HCT116 (cell line): ENCODE data around the gene SLMAP. TPM values are rescaled to one million over a fixed set of nuclear protein-coding genes. Genes with fewer than 3 reads are reported as not detected.

ENCODE experiments used
- ATAC-seq: fragments of 200-7000 bp; cut with Tn5 transposase; 2 replicates; pipeline ENCODE4 v1.9.1; 2020; ENCODE audit warnings: mild to moderate bottlenecking, moderate library complexity
- BruUV-seq: library from RNA; stranded (reverse); fragments of 400-500 nt; replicated peaks from 2 replicates; lab custom pipeline; 2021; lab: Mats Ljungman, UMichigan
- CTCF ChIA-PET: fragments of 300-600 bp; sonication (Branson Sonifier 250); formaldehyde crosslinking; loops from one replicate; lab custom pipeline; 2021; ENCODE audit warnings: antibody characterized with exemption; lab: Charles Lee
- POLR2A ChIA-PET: fragments of 300-600, 350-600 bp; sonication (Branson Sonifier 250); formaldehyde crosslinking; loops from one replicate; lab custom pipeline; 2021; ENCODE audit warnings: antibody characterized with exemption; lab: Charles Lee
- RAD21 ChIA-PET, 2 experiments: fragments of 300-600 bp; sonication (Branson Sonifier 250); formaldehyde crosslinking; loops; one replicate each; lab custom pipeline; 2023; ENCODE audit warnings: low total read pairs in 2 of 2; ENCODE audit not compliant: uncharacterized antibody in 2 of 2, unreplicated experiment in 2 of 2, low non-redundant PET in 1 of 2; lab: Charles Lee
- DNase-seq: peaks from one replicate; pipeline ENCODE4 v3.0.0-alpha.2; 2010; ENCODE audit warnings: low read depth, low spot score
- H2AFZ ChIP-seq: fragments of 200-600 bp; shearing (Covaris generic), sonication (generic); 2 replicates; pipeline ENCODE4 v1.6.1; 2017; ENCODE audit warnings: low read depth, mixed run types, mixed read lengths, antibody characterized with exemption, low read length; ENCODE audit not compliant: poor library complexity, severe bottlenecking
- H3K27ac ChIP-seq: 2 replicates; pipeline ENCODE4 v1.5.1; 2012; ENCODE audit warnings: low read depth, low read length
- H3K27me3 ChIP-seq: fragments of 200-600 bp; sonication (generic); 2 replicates; pipeline ENCODE4 v1.6.1; 2016; ENCODE audit warnings: mixed run types, low read length, mixed read lengths; ENCODE audit not compliant: insufficient read depth
- H3K36me3 ChIP-seq, 2 experiments: fragments of 200-500 bp in 1 of 2; fragments of 200-600 bp in 1 of 2; sonication (Bioruptor generic) in 1 of 2; sonication (generic) in 1 of 2; 2 replicates each; pipeline versions ENCODE4 v1.5.1 to v1.6.1; 2014 to 2016; ENCODE audit warnings: low read length in 2 of 2, inconsistent platforms in 1 of 2, mixed read lengths in 1 of 2, mixed run types in 1 of 2; ENCODE audit not compliant: insufficient read depth in 2 of 2, control insufficient read depth in 1 of 2
- H3K4me1 ChIP-seq, 2 experiments: fragments of 200-600 bp in 1 of 2; sonication (generic) in 1 of 2; 2 replicates each; pipeline versions ENCODE4 v1.5.1 to v1.6.1; 2012 to 2017; ENCODE audit warnings: low read length in 2 of 2, inconsistent platforms in 1 of 2, mild to moderate bottlenecking in 1 of 2, mixed read lengths in 1 of 2, mixed run types in 1 of 2, moderate library complexity in 1 of 2; ENCODE audit not compliant: insufficient read depth in 2 of 2, control insufficient read depth in 1 of 2
- H3K4me2 ChIP-seq: fragments of 200-600 bp; sonication (generic); 2 replicates; pipeline ENCODE4 v1.6.1; 2017; ENCODE audit warnings: mixed run types, low read length, mixed read lengths
- H3K4me3 ChIP-seq, 2 experiments: fragments of 200-600 bp in 1 of 2; sonication (generic) in 1 of 2; replicated peaks in 1 of 2; 2 replicates each; pipeline ENCODE4 v1.5.1; 2011 to 2016; ENCODE audit warnings: low read length in 2 of 2, control low read depth in 1 of 2, low read depth in 1 of 2, mild to moderate bottlenecking in 1 of 2, mixed read lengths in 1 of 2, mixed run types in 1 of 2
- H3K79me2 ChIP-seq: fragments of 200-600 bp; sonication (generic); 2 replicates; pipeline ENCODE4 v1.6.1; 2017; ENCODE audit warnings: mild to moderate bottlenecking, mixed run types, low read length, moderate library complexity, mixed read lengths; ENCODE audit not compliant: insufficient read depth
- H3K9ac ChIP-seq: fragments of 200-600 bp; sonication (generic); 2 replicates; pipeline ENCODE4 v1.6.1; 2016; ENCODE audit warnings: low read length, mixed read lengths
- H3K9me2 ChIP-seq: fragments of 200-600 bp; sonication (generic), shearing (Covaris generic); 2 replicates; pipeline ENCODE4 v1.6.1; 2017; ENCODE audit warnings: mixed run types, mild to moderate bottlenecking, moderate library complexity; ENCODE audit not compliant: insufficient read depth
- H3K9me3 ChIP-seq, 2 experiments: fragments of 200-500 bp in 1 of 2; fragments of 200-600 bp in 1 of 2; sonication (Bioruptor generic) in 1 of 2; sonication (generic) in 1 of 2; 2 replicates each; pipeline ENCODE4 v1.6.1; 2014 to 2017; ENCODE audit warnings: low read length in 2 of 2, mixed read lengths in 2 of 2, inconsistent platforms in 1 of 2, low read depth in 1 of 2, mild to moderate bottlenecking in 1 of 2, mixed run types in 1 of 2, moderate library complexity in 1 of 2; ENCODE audit not compliant: control insufficient read depth in 1 of 2, insufficient read depth in 1 of 2
- H4K20me1 ChIP-seq: fragments of 200-600 bp; sonication (generic), shearing (Covaris generic); 2 replicates; pipeline ENCODE4 v1.6.1; 2017; ENCODE audit warnings: mixed run types, mild to moderate bottlenecking, moderate library complexity; ENCODE audit not compliant: insufficient read depth
- CBX3 ChIP-seq: IDR thresholded peaks from 2 replicates; pipeline ENCODE4 v1.6.1; 2012; ENCODE audit warnings: low read depth
- EGR1 ChIP-seq: IDR thresholded peaks from 2 replicates; pipeline ENCODE4 v1.6.1; 2012; ENCODE audit warnings: low read depth
- FOSL1 ChIP-seq: IDR thresholded peaks from 2 replicates; pipeline ENCODE4 v1.6.1; 2012; ENCODE audit warnings: low read depth
- POLR2A ChIP-seq: IDR thresholded peaks from 2 replicates; pipeline ENCODE4 v1.7.0; 2011; ENCODE audit warnings: borderline replicate concordance; ENCODE audit not compliant: insufficient read depth, insufficient read length; ENCODE audit errors: extremely low read depth
- POLR2AphosphoS5 ChIP-seq: IDR thresholded peaks from 2 replicates; pipeline ENCODE4 v1.6.1; 2011; ENCODE audit warnings: mild to moderate bottlenecking, low read depth, low read length, moderate library complexity
- RAD21 ChIP-seq: IDR thresholded peaks from 2 replicates; pipeline ENCODE4 v1.6.1; 2012; ENCODE audit warnings: low read depth, mild to moderate bottlenecking
- SIN3A ChIP-seq: IDR thresholded peaks from 2 replicates; pipeline ENCODE4 v1.6.1; 2012; ENCODE audit warnings: low read depth
- SP1 ChIP-seq: IDR thresholded peaks from 2 replicates; pipeline ENCODE4 v1.6.1; 2012; ENCODE audit warnings: low read depth
- SRF ChIP-seq: IDR thresholded peaks from 2 replicates; pipeline ENCODE4 v1.6.1; 2012; ENCODE audit warnings: low read depth
- YY1 ChIP-seq: IDR thresholded peaks from 2 replicates; pipeline ENCODE4 v1.6.1; 2011; ENCODE audit warnings: low read length, low read depth, moderate library complexity, mild to moderate bottlenecking; ENCODE audit not compliant: insufficient replicate concordance; ENCODE audit errors: extremely low read depth
- intact Hi-C: fragments of 100-400 bp; cut with micrococcal nuclease; formaldehyde crosslinking; loops from 2 replicates; pipeline ENCODE4 v1.10.0; 2022
- total RNA-seq: library from RNA; stranded (reverse); gene quantifications from one replicate; pipeline ENCODE4 v1.2.1, GENCODE V29; 2021; ENCODE audit not compliant: unreplicated experiment
- TF ChIP-seq, protein P1 (sequence below): IDR thresholded peaks from 2 replicates; pipeline ENCODE4 v1.6.1; 2012
- TF ChIP-seq, protein P2 (sequence below), 3 experiments: fragments of 200-600 bp in 1 of 3; sonication (generic) in 1 of 3; IDR thresholded peaks in 2 of 3; conservative IDR thresholded peaks in 1 of 3; 2 replicates each; pipeline ENCODE4 v1.5.1; 2012 to 2017; ENCODE audit warnings: low read depth in 2 of 3, low read length in 2 of 3, antibody characterized with exemption in 1 of 3, borderline replicate concordance in 1 of 3, control low read depth in 1 of 3, mild to moderate bottlenecking in 1 of 3, mixed read lengths in 1 of 3, mixed run types in 1 of 3, moderate library complexity in 1 of 3; ENCODE audit not compliant: insufficient read depth in 1 of 3

The SLMAP gene
- total RNA-seq, 1 experiment from 2014 or later = 81.0 TPM

DNA sequence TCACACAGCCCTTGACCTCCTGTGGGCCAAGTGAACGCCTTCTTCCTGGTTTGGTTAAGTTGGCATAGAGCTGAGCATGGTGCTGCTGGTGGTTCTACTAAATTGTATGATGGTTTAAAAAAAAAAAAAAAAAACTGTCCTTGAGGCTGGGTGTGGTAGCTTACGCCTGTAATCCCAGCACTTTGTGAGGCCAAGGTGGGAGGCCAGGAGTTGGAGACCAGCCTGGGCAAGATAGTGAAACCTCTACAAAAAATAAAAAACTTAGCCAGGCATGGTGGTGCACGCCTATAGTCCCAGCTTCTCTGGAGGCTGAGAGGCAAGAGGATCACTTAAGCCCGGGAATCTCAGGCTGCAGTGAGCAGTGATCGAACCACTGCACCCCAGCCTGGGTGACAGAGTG lies 193.2 kb downstream of the SLMAP start:
- Histone ChIP-seq H3K27me3 (no peaks in the 10 kb centered on the region), H3K4me2 (peak overlapping the region; percentile 45), H4K20me1 (no peaks in the 10 kb centered on the region), H3K9me3 (no peaks in the 10 kb centered on the region), H3K9ac (peak overlapping the region; percentile 21), H3K9me2 (no peaks in the 10 kb centered on the region), H3K79me2 (no peaks in the 10 kb centered on the region), H3K27ac (no peak overlapping the region), H2AFZ (peak overlapping the region; percentile 13), H3K36me3 (no peaks in the 10 kb centered on the region), H3K4me1 (peaks cover 27 to 37% of the 10 kb centered on the region in 2 experiments), H3K4me3 (no peak overlapping the region)
- ATAC-seq (peak; percentile 25), DNase-seq (no peak)
- POLR2A ChIA-PET = no interaction called here
- no TSS peak for BruUV-seq
- intact Hi-C loops = no loop called here
- TF ChIP-seq SP1 (no peak), SIN3A (no peak), FOSL1 (no peak), CBX3 (no peak), SRF (no peak), POLR2A (no peak), EGR1 (no peak), YY1 (no peak)
- TF ChIP-seq, protein P1, sequence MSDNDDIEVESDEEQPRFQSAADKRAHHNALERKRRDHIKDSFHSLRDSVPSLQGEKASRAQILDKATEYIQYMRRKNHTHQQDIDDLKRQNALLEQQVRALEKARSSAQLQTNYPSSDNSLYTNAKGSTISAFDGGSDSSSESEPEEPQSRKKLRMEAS = no peak
- CTCF ChIA-PET = interaction anchor here (0.6 kb wide), 1 partner anchor 55 kb away, joined by 3 read pairs; no protein-coding TSS in a partner anchor
- RAD21 ChIA-PET = no interaction called here

DNA sequence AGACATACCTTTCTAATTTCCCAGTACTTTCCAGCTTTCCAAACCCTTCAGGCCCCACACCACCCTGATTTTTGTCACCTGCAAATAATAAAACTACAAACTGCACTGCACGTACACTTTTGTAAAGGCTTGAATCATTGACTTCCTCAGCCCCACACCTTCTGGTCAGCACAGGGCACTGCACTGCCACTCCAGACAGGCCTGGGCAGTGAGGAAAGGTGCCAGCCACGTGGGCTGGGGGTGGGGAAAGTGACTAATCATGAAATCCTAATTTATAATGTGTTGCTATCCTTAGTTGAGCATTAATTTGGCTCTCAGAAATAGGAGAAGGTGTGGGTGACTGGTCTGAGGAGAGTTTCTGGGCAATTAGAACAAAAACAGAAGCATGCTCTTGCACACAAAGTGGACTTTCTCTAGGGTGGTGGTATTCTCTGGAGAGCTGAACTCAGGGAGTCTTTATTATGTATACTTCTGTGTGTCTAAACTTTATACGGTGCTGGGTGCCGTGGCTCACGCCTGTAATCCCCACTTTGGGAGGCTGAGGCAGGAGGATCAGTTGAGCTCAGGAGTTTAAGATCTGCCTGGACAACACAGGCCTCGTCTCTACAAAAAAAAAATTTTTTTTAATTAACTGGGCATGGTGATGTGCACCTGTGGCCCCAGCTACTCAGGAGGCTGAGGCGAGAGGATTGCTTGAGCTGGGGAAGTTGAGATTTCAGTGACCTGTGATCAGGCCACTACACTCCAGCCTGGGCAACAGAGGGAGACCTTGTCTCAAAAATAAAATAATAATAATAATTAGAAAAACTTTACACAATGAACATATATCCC lies 193.9 kb downstream of the SLMAP start:
- TF ChIP-seq, protein P2, sequence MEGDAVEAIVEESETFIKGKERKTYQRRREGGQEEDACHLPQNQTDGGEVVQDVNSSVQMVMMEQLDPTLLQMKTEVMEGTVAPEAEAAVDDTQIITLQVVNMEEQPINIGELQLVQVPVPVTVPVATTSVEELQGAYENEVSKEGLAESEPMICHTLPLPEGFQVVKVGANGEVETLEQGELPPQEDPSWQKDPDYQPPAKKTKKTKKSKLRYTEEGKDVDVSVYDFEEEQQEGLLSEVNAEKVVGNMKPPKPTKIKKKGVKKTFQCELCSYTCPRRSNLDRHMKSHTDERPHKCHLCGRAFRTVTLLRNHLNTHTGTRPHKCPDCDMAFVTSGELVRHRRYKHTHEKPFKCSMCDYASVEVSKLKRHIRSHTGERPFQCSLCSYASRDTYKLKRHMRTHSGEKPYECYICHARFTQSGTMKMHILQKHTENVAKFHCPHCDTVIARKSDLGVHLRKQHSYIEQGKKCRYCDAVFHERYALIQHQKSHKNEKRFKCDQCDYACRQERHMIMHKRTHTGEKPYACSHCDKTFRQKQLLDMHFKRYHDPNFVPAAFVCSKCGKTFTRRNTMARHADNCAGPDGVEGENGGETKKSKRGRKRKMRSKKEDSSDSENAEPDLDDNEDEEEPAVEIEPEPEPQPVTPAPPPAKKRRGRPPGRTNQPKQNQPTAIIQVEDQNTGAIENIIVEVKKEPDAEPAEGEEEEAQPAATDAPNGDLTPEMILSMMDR (IDR thresholded peaks at IDR 0.05 in 2 of 3, conservative IDR thresholded peaks at IDR 0.05 in 1 of 3; ENCODE audit: borderline replicate concordance in 1 of 3, insufficient read depth in 1 of 3, low read depth in 2 of 3, low read length in 2 of 3) = peak in 2 of 3 experiments; percentile 56 to 66; a peak in 5 of 6 replicates
- no peak for TF ChIP-seq FOSL1
- TF ChIP-seq, protein P1 = peak; percentile 95
- TF ChIP-seq POLR2AphosphoS5 = no peak
- TF ChIP-seq RAD21 = peak; percentile 46
- TF ChIP-seq CBX3 = peak; percentile 71; the same call in 1 of the 2 replicates
- CTCF ChIA-PET = interaction anchor here (0.6 kb wide), 1 partner anchor 54 kb away, joined by 3 read pairs; no protein-coding TSS in a partner anchor
- no peaks in the 10 kb centered on the region for H3K27me3 ChIP-seq
- DNase-seq (peak; percentile 22), ATAC-seq (peak; percentile 82)
- H3K9ac ChIP-seq = peak overlapping the region; percentile 21
- no TSS peak for BruUV-seq
- no peaks in the 10 kb centered on the region for H3K9me3 ChIP-seq
- no peaks in the 10 kb centered on the region for H4K20me1 ChIP-seq
- peak overlapping the region; percentile 13 for H2AFZ ChIP-seq
- no peaks in the 10 kb centered on the region for H3K9me2 ChIP-seq
- no peak overlapping the region for H3K4me3 ChIP-seq
- H3K4me1 ChIP-seq = peaks cover 27 to 37% of the 10 kb centered on the region in 2 experiments
- RAD21 ChIA-PET = no interaction called here
- peak overlapping the region; percentile 45 for H3K4me2 ChIP-seq
- POLR2A ChIA-PET = no interaction called here
- no peaks in the 10 kb centered on the region for H3K79me2 ChIP-seq
- H3K27ac ChIP-seq = peak overlapping the region; percentile 45
- H3K36me3 ChIP-seq = no peaks in the 10 kb centered on the region
- intact Hi-C loops = no loop called here
